Right hindlimb (tissue), 1 donor: ENCODE measurements around the gene SLC6A3.

ENCODE experiments used
- DNase-seq: peaks from one replicate; pipeline ENCODE4 v3.0.0-alpha.2; 2018

SLC6A3 gene

DNA sequence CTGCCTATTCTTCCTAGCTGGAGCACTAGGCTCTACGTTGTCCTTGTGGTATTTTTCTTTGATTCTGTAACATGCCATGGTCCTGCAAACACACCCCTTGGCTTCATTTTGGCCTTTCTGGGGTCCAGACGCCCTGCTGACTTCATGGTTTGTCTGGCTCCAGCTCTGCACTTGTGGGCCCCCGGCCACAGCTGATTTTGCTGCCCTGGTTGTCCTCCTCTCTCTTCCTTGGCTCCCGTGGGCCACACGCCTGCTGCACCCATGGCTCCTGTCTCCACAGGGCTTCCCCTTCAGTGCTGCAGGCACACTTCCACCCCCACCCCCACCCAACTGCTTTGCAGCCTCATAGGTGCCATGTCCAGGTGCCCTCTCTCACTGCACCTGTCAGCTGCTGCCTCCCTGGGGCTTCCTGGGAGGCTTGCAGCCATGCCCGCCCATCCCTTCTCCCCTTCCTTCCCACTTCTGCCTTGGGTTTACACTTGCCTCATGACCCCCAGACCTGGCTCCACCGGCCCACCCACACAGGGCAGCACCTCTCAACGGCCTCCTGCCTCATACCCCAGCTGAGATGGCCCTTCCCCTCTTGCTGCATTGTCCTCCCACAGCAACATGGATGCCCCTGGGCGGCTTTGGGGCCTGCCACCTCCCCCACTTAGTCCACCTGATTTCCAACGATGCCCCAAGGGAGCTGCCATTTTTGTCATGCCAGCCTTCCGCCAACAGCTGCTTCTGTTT is 25.6 kb downstream of the SLC6A3 start:
- no peak for DNase-seq

DNA sequence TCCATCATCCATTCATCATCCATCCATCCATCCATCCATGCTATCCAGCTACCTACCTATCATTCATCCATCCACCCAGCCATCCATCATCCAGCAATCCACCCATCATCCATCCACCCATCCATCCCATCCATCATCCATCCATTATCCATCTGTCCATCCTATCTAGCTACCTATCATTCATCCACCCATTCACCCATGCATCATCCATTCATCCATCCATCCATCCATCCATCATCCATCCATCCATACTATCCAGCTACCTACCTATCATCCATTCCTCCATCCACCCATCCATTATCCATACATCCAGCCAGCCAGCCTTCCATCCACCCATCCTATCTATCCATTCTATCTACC is 26.3 kb downstream of the SLC6A3 start:
- DNase-seq, result no peak

DNA sequence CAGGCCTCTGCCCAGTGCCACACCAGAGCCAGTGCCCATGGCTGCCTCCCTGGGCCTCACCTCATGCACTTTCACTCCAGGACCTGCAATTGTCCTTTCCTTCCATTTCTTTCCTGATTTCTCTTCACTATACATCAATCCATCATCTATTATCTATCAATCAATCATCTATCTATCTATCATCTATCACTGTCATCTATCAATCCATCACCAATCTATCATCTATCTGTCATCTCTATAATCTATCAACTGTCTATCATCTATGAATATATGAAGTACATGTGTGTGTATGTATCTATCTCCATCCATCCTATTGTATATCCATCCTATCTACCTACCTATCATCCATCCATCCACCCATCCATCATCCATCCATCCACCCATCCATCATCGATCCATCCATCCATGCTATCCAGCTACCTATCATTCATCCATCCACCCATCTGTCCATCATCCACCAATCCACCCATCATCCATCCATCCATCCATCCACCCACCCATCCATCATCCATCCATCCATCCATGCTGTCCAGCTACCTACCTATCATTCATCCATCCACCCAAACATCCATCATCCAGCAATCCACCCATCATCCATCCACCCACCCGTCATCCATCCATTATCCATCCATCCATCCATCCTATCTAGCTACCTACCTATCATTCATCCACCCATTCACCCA is 26.9 kb downstream of the SLC6A3 start:
- DNase-seq, result no peak

DNA sequence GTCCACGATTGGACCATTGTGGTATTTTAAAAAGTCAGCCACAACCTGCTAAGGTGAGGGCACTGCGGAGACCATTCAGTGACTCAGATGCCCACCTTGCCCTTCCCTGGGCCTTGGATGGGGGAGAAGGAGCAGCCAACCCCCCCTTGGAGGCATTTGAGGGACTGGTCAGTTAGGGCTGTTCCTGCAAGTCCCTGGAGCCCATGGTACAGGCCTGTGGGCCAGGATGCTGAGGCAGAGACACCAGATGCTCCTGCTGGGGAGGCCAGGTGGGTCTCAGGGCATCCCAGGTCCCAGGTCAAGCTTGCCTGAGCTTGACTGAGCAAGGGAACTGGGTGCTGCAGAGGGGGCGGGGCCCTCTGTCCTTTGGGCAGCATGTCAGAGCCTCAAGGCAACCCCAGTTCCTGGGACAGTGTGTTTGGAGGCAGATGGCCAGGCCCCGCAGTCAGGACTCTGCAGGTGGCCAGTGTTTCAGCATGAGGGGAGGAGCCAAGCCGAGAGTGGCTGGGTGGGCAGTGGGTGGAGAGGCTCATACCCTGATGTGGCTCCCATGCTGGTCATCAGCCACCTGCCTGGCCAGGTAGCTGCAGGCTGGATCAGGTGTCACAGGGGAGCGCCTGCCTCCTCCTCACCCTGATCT is 27.5 kb downstream of the SLC6A3 start:
- no peak for DNase-seq

DNA sequence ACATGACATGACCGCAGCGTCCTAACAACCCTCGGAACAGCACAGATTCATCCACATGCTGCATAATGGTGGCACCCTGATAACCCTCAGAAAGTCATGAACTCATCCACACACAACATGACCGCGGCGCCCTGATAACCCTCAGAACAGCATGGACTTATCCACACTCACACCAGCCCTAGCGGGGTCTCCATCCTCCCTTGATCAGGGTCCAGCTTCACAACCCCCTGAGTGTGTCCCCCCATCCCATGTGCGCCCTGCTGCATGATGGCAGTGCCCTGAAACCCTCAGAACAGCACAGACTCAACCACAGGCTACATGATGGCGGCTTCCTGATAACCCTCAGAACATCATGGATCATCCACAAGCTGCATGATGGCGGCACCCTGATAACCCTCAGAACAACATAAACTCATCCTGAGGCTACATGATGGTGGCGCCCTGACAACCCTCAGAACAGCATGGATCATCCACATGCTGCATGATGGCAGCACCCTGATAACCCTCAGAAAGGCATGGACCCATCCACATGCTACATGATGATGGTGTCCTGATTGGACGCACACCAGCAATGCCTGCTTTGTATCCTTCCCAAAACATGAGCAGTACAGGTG is 28.3 kb downstream of the SLC6A3 start:
- DNase-seq, result peak; percentile 5

DNA sequence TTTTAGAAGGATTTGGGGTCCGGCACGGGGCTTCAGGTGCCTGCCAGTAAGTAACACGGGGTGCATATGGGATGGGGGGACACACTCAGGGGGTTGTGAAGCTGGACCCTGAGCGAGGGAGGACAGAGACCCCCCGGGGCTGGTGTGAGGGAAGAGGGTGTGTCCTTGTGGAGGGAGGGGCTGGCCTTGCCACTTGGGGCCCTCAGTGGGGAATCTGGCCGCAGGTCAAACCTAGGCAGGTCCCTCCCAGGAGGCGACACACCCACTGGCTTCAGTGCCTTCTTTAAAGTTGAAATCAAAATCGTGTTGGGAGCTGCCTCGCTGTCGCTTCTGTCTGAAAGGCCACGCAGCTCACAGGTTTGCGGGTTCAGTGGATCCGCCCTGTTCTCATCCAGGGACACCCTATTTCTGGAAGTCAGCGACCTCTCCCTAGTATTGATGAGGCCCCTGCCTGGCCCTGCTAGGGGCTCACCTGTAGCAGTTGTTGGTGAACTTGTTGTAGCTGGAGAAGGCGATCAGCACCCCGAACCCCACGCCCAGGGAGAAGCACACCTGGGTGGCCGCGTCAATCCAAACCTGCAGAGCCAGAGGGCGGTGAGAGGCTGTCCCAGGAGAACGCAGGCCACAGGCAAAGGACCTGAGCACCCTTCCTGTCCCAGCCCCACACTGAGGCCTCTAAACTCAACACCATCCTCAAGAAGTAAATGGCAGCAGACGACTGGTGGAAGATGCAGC is 29.4 kb downstream of the SLC6A3 start:
- peak; percentile 2 for DNase-seq

DNA sequence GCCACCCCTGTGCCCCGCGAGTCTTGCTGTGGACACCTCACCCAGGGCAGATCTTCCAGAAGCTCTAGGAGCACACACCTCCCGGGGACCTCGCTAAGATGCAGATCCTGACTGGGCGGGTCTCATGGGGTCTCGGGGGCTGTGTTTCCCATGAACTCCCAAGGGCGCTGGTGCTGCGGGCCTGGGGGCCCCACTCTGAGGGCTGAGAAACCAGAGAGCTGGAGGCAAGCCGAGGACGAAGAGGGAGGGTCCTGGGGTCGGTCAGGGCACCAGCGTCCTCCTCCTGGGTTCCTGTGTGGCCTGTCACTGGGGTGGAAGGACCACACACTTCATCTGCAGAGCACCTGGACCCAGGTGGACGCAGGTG is 30.2 kb downstream of the SLC6A3 start:
- DNase-seq, result no peak

DNA sequence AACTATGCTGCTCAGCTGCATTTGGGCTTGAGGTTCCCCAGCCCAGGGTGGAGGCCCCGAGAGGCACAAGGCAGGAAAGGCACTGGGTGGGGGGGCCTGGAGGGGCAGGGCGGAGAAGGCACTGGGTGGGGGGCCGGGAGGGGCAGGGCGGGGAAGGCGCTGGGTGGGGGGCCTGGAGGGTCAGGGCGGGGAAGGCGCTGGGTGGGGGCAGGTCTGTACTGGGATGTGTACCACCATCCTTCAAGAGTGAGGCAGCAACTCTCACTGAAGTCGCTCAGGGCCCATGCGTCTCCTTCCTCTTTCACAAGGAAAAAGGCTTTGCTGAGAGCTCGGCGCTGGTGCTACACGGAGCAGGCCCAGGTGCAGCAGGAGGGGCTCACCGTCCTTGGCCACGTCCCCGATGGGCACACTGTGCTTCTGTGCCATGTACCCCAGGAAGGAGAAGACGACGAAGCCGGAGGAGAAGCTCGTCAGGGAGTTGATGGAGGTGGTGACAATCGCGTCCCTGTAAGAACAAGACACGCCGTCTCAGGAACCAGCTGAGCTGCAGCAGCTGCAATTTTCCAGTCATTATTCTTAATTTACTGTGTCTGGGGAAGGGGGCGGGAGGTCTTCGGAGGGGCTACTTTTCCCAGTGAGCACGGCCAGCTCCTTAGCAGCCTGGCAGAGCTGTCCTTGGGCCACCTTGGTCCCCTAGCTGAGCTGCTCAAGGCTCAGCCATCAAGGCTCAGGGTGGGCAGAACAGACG is 30.8 kb downstream of the SLC6A3 start:
- DNase-seq, result no peak

DNA sequence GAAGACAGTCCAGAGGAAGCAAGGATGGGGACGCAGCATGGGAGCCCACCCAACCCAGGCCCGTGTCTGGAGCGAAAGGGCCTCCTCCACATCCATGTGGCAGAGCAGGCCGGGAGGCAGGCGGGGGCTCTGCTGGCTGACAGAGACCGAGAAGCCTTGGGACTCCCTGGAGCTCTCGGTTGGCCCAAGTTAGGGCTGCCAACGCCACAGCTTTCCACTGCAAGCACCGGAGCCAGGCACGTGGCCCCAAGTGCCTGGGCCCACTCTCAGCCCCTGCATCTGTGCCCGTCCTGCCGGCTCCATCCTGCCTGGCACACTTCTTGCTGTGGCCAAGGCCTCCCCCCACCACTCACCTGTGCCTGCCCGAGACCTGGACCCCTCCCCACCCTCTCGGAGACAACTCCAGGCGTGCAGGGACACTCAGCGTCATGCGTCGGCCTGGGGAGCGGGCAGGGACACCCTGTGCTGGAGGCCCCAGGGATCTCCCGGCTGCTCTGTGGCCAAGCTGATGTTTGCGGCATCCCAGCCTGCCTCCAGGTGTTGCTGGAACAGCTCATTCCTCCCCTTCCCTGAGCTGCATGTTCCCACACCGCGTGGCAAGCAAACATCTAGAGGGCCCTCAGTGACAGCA is 31.5 kb downstream of the SLC6A3 start:
- DNase-seq, result no peak

DNA sequence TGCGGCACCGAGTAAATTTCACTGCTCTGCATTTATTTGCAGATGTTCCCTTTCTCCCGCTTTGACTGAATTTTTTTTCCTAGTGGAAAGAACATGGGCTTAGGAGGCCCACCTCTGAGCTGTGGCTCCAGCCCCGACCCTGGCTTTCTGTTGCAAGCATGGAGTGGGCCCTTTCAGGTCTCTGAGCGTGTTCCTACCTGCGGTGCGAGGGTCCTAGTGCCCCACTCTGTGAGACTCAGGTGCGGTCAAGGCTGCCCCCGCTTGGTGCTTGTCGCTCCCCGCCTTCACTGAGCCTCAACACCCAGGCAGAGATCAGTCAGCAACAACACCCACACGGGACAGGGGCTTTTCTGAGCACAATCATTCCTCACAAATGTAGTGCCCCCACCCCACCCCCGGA is 32.0 kb downstream of the SLC6A3 start:
- DNase-seq, result no peak

DNA sequence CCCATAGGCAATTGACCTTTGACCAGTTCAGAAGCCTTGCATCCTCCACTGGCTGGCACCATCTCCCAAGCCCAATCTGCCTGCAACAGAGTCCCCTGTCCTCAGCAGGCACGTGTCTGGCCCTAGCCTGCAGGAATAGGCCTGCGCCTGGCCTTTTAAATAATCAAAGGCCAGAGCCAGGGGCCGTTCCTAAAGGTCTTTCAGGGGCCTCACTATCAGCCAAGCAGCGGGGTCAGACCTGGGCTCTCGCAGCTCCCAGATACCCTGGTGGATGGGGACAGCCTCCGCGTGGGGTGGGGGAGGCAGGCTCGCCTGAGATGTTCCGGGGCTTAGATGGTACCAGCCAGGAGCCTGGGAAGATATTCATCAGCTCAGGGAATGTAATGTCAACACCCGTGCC is 32.6 kb downstream of the SLC6A3 start:
- DNase-seq, result no peak

DNA sequence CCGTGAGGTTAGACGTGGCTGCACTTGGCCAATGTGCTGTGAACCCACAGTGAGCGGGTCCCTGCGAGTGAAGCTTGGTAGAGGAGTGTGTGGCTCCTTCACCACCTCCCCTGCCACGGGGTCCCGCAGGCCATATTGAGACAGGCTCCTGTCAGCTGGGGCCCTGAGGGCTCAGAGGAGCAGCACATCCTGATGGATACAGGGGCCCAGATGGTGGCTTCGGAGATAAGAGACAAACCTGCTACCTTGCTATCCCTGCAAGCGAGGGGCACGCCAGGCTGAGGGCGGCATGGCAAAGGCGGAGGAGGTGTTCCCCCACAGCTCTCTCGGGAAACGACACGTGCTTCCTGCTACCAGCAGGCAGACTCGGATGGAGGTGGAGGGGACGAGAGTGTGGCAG is 33.1 kb downstream of the SLC6A3 start:
- DNase-seq, result no peak

DNA sequence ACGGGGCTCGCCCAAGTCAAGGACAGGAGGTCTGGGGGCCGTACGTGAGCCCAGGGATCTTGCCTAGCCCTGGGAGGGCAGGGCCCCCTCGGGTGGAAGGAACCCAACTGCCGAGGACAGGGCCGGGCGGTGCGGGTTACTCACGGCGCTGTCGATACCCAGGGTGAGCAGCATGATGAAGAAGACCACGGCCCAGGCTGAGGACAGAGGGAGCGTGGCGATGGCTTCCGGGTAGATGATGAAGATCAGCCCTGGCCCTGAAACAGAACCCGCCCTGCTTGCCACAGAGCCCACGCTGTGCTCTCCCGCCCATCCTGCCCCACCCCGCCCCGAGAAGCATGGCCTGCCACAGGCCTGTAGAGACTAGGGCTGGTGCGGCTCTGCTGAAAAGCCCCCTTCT is 34.1 kb downstream of the SLC6A3 start:
- no peak for DNase-seq

DNA sequence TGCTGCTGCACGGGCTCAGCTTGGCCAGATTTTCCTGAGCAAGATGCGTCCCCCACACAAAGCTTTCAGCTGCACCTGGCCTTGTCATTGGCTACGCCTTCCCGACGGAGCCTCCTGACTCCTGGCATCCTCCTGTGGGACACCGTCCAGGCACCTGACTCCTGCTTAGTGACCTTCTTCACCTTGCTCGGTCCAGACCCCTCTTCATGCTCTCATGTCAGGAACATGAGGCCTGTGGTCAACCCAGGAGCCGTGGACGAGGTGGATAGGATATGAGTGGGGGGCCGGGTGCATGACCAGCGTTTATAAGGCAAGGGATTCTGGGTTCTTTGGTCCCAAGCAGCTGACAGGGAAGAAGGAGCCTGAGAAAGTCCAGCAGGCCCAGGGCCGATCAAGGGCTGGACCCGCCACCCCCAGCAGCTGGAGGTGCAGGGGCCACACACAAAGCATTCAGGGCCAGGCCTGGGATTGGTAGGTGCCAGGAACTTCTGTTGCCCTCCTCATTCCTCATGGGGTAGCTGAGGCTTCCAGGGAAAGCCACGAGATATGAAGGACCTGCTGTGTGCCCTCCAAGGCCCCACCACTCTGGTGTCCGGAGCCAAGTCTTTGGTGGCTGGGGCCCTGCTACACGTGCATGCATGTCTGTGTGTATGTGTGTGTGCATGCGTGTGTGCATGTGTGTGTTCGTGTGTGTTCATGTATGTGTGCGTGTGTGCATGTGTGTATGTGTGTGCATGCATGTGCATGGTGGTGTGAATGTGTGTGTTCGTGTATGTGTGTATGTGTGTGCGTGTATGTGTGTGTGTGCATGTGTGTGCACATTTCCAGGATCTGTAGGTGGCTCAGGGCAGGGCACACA is 34.9 kb downstream of the SLC6A3 start:
- no peak for DNase-seq

DNA sequence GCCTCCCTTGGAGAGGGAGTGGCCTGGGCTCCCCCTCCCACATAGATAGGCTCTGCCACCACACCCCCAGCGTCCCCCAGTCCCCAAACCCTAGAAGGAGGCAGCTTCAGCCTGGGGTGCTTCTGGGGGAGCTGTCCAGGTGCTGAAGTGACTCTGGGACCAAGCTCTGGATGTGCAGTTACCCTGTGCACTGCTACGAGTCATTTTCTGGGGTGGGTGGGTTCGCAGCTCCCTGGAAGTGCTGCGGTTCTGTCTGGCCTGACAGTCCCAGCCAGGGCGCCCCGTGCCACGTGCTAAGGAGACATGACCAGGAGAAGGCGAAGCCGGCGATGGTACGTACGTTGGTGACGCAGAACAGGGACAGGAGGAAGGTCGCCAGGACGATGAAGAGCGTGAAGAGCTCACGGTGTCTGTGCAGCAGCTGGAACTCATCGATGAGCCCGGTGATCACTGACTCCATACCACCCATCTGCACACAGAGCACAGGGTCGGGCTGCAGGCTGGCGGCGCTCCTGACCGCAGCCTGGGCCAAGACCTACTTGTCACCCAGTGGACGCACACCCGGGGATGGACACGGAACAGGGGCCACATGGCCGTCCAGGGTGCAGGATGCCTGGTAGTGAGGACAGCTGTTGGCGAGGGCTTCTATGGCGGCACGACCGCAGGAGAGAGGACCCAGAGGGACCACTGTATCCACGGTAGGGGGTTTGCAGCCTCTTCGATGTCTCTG is 35.7 kb downstream of the SLC6A3 start:
- no peak for DNase-seq

DNA sequence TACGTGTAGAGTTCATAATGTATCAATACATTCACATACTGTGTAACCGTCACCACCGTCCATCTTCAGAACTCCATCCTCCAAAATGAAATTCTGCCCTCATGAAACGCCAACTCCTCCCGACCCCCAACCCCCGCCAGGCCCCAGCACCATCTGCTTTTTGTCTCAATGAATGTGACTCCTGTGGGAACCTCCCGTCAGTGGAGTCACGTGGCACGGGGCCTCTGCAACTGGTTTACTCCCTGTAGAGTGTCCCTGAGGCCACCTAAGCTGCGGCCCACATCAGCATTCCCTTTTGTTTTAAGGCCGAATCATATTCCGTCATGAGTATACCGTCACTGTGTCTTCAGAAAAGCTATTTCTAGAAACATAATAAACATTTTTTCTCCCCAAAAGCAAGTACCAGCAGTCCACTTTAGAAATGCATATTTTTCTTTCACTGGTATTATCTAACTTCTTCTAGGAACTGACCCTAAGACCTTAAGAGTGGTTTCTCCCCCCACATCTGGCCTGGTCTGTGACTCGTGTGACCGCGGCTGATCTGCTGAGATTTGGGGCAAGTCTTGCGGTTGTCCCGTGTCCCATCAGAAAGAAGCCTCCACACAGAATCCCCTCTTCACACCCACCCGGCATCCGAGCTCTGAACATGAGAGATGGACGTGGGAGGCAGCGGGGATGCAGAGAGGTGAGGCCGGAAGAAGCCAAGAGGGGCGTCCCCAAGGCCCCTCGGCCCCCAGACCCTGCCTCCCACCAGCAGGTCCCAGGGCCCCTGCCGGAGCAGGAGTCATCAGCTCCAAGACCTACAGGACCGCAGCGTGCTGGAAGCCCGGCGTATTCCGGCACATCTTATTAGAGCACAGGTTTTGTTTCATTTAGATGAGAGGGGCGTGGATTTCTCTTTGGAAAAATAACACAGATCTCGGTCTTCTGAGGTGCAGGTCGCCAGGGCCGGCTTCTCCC is 38.3 kb downstream of the SLC6A3 start:
- DNase-seq, result no peak

DNA sequence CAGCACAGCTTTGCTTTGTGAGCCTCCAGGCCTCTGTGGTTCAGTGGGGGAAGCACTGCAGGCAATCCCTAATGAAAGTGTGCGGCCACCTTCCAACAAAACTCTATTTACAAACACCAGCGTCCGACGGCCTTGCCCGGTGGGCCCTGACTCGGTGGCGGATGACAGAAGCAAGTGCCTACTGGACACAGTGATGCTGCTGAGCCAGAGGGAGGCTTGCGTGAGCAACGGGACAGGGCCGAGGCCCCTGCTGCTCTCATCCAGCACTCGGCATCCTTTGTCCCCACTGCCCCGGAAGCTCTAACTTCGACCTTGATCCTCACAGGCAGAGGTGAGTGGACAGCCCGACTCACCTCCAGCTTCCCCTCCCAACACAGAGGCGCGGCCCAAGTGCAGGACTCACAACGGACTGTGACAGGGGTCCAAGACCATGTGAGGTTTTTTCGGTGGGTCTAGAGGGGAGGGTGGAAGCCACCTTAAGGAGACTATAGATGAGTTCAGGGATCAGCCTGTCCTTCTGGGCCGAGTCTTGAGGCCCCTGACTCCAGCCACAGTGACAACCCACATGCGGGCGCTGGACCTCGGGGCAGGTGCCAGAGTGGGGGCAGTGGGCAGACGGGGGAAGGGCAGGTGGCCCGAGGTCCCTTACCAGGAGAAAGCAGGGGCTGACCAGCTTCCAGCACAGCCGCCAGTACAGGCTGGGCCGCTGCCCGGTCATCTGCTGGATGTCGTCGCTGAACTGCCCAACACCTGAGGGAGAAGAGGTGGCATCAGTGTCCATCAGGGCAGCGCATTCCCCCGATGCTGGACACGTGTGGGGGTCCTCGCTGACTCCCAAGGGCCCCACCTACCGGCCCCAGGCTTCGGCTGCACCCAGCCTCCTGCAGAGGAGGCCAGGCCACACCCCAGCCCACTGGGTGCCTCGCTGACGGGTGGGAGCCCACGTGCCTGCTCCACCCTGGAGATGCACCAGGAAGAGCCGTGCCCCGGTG is 39.4 kb downstream of the SLC6A3 start:
- no peak for DNase-seq

DNA sequence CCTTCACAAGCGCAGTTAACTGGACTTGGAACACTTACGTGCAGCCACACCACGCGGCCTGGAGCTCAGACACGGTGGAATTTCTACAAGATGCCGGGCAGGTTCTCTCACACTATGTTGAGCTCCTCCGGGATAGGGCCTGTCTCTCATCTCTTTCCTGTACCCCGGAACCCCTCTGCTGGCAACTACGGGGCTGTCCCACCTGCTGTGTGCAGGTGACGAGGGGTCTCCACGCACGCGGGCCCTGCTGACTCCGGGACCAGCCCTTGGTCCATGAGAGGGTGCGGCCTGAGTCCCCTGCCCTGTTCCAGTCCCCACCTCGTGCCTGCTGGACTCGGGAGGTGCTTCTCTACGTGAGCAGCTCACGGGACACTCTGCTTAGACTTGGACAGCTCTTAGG is 40.1 kb downstream of the SLC6A3 start:
- no peak for DNase-seq
